HG03457 (cell line): Measurements from ENCODE around the gene NALCN.
A peak's percentile ranks its signal among the peaks of the same experiment; 100 is the strongest.

Experiments
- ATAC-seq: cut with Tn5 transposase; IDR thresholded peaks from one replicate; pipeline ENCODE4 v1.9.1; 2021; ENCODE audit warnings: moderate number of reproducible peaks; ENCODE audit not compliant: unreplicated experiment

Gene NALCN

GRCh38 chr13:101292711-101293110 lies 123.6 kb downstream of the NALCN start:
- no peak for ATAC-seq

DNA sequence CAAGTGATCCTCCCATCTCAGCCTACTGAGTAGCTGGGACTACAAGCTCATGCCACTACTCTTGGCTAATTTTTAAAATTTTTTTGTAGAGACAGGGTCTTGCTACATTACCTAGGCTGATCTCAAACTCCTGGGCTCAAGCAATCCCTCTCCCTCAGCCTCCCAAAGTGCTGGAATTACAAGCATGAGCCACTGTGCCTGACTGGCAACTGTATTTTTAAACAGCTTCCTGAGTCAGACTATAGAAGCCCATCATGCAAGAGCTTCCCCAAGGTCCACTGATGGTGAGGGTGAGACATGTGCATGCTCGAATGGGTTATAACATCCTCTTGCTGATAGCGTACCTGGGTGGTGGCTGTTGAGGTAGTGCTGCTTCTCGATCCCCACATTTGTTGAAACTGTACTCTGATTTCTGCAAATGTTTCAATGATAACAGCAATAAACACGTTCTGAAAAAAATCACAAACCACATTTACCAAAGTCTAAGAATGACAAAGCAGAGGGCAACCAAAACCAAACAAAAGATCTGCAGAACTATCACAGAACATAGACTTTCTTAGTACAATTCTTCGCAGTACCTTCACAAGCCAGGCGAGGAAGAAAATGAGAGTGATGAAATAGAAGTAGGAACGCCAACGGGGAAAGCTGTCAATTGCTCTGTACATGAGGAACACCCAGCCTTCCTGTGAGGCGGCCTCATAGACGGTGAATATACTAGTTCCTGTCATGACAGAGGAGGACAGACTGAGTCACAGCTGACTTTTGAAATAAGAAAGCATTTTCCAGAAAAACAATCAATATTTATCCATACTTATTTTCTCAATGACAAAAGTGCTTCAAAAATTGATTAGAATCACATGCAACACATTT lies 124.4 kb downstream of the NALCN start:
- no peak for ATAC-seq

DNA sequence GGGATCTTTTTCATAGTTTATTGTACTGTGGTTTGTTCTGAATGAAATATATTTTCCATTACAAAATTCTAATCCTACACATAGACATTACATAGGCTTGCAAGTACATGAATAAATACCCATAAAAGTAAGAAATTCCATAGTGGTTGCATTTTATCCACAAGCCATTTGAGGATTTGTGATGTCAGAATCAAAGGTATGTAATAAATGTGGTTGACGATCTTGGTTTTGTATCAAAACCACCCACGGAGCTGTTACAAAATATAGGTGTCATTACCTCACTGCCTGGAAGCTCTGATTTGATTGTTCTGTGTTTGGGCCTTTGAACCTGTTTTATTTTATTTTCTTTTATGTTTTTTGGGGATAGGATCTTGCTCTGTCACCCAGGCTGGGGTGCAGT lies 125.1 kb downstream of the NALCN start:
- ATAC-seq, result no peak

DNA sequence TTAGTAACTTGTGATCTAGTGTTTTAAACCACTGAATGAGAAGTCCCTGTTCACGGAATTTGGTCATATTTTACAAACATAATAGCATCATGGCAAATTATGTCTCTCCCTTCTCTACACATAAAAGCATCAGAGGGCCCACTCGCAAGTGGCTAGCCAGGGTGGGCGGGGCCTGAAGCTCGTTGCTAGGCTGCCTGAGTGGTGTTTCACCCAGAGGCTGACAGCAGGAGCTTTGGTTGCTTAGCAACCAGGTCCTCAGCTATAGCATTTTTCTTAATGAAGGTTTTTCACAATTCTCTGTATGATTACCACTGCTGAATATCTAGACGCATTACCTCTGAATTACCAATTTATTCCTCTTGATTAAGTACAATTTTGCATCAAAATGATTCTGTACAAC lies 126.5 kb downstream of the NALCN start:
- ATAC-seq, result no peak

DNA sequence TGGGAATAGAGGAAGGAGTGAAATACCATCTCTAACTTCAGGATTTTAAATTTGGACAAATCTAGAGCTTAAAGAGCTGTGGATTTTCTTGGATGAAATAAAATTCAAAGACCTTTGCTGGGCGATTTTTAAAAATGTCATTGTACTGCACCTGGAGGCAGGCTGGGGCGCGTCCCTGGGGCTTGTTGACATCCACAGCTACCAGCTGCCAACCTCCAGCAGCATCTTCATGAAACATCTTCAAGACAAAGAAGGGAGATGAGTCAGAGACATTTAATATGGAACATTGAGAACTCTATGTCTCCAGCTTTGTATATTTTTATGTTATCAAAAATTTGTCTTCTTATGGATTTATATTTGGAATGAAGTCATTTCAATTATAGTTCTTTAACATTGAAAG lies 132.5 kb downstream of the NALCN start:
- ATAC-seq, result no peak

DNA sequence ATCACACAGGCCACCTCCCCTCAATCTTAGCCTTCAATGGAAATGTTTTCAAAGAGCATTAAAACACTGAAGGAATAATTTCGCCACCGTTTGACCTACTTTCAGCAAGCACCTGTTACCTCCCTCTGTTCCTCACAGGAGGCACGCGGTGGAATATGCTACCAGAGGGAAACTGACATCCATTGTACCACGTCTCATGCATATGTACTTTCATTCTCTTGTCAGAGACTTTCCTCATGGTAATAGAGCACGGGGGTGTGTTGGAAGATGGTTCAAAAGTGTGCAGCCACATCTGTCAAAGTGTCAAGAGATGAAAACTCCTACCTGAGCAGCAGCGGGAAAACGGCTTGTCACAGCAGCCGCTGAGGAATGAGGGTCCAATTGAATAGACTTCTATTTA lies 143.4 kb downstream of the NALCN start:
- ATAC-seq, result no peak

- ATAC-seq, result no peak
Observed at GRCh38 chr13:101271681-101272245, 144.5 kb downstream of the NALCN start.

DNA sequence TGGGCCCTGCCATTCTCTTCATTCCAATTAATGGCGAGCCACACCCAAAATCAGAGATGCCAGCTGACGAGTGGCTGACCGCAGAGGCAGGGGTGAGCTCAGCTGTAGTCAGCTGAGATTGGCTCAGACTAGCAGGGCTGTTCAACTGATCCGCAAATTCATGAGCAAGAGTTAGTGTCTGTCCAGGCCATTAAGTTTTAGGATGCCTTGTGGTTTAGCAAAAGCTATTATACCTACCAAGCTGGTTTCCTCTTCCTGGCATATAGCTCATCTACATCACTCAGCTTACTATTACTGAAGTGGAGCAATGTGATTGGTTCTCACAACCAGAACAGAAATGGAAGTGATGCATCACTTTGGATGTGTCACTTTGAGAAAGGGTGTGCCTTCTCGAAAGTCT lies 148.7 kb downstream of the NALCN start:
- no peak for ATAC-seq

GRCh38 chr13:101265934-101266333 lies 150.4 kb downstream of the NALCN start:
- ATAC-seq, result no peak

DNA sequence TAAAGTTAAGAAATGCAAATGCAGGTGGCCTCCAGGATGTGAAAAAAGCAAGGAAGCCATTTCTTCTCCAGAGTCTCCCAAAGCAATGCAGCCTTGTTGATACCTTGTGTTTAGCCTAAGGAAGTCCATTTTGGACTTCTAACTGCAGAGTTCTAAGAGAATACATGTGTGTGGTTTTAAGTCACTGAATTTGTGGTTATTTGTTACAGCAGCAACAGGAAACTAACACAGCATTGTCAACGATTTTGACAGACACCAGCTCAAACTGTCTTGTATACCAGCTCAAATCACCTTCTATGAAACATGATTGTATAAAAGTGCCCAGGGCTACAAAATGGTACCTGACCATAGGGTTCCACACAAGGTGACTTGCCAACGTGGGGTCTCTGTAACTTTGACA lies 151.4 kb downstream of the NALCN start:
- no peak for ATAC-seq

DNA sequence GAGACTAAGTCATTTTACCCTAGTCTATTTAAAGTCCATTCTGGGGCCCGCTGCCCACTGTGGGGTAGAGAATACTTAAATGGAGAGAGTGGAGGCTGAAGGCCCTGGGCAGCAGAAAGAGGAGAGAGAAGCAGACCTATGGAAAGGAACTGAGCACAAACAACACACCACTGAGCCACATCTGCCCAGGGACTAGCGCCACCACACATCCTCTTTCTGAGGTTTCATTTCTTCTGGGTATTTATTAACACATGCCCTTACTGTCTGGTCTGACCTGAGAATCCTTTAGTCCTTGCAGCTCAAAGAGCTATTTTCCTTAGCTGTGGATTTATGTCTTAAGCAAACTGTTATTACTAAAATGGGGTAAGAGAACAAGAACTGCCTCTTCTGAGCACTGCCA lies 154.0 kb downstream of the NALCN start:
- peak; percentile 71 for ATAC-seq

DNA sequence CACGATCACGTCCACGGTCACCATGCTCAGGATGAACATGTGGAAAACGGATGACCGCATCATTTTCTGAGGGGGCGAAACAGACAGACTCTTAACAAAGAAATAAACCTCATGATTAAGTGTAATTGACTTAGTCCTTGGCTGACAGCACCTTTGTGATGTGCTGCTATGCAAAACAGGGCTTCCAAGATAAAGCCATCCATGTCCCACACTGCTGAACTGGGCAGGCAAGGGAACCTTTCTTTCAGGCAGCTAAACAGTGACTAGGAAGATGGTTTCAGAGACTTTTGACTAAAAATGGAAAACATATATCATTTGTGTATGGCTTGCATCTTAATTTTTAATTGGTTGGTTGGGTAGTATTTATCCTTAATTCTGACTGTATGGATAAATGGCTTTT lies 157.8 kb downstream of the NALCN start:
- ATAC-seq, result no peak

GRCh38 chr13:101258071-101258470 lies 158.2 kb downstream of the NALCN start:
- ATAC-seq, result peak; percentile 96

GRCh38 chr13:101248739-101249514 lies 167.4 kb downstream of the NALCN start:
- no peak for ATAC-seq

- ATAC-seq, result no peak
Observed at GRCh38 chr13:101242720-101243119, 173.6 kb downstream of the NALCN start.

DNA sequence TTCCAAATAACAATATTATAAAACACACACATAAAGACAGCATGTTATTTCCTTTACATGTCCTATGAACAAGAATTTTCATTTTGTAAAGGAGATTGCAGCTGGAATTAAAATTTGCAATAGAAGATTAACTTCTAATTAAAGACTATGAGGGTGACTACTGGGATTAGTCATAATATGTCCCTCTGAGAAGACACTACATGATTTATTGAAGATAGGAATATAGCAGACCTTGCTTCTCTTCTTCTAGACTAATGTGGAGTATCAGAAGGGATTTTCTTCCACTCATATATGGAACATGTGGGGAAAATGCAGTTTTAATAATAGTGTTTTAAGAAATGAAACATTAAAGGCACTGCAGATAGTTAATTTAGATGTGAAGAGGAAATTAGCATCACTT lies 177.8 kb downstream of the NALCN start:
- ATAC-seq, result no peak

- ATAC-seq, result no peak
Observed at GRCh38 chr13:101231751-101232428, 184.4 kb downstream of the NALCN start.

GRCh38 chr13:101230271-101230890 lies 185.9 kb downstream of the NALCN start:
- ATAC-seq, result no peak

- no peak for ATAC-seq
Observed at GRCh38 chr13:101219609-101220265, 196.6 kb downstream of the NALCN start.

- no peak for ATAC-seq
Observed at GRCh38 chr13:101218484-101218883, 197.8 kb downstream of the NALCN start.
